ENCODE data around the gene COX10.
"Not testable (repeated sequence)": the region's sequence is repeated elsewhere in the genome, so short reads cannot be mapped to it uniquely, and the experiment has no call there.

COX10 gene

DNA sequence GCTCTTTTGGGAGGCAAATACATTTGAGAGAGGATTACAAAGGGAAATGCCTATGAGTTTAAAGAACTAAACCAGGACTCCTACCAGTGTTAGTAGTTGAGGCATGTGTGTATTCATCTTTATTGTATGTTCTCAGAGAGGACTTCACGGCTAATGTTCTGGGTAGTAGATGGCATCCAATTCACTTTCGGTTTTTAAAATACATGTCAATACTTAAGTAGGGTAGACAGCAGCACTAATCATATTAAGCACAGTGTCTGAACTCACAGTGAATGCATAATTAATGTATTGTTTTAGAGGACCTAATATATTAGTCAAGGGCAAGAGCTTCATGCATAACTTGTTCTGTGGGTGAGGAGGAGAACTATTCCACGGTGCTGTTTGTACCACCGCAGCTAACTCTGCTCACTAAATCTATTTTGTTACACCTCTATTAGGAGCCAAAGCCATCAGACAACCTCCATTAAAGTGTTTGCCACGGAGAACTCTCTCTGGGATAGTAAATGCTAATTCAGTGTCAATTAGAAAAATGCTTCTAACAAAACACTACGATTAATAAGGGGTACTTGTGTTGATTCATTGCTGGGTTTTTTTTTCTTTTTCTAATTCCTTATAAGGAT lies 56.3 kb downstream of the COX10 start:
- no peak for DNase-seq

DNA sequence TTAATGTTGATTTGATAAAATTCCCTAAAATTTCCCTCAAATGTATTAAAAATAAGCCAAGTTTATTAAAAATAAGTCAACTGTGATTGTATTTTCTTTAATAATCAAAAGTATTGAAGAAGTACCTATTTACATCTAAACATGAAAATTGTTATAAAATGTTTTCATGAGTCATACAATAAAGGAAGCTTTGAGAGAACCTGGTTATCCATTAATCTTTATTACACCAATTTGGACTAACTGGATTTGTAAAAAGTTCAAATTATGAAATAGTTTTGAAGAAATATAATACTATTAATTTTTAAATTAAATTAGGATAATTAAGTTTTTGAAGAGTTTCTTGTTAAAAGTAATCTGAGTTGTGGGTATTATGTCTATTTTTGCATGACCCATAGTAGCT lies 63.8 kb downstream of the COX10 start:
- no peak for DNase-seq

DNA sequence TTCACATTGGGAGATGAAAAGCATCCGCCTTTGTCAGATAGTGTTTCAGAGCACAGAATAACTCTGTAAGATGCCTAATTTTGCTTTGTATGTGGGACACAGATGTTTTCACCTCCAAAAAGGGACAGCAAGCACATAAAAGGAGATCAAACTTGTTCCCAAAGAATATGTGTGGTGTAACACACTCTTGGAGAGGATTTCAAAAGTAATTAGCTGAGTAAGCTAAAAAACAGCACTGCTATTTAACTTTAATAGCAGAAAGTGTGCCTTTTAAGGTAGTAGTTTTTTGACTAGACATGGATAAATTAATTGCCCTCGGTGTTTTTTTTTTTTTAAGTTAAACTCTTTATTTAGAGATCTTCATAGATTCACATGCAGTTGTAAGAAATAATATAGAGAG lies 65.2 kb downstream of the COX10 start:
- DNase-seq = no peak

DNA sequence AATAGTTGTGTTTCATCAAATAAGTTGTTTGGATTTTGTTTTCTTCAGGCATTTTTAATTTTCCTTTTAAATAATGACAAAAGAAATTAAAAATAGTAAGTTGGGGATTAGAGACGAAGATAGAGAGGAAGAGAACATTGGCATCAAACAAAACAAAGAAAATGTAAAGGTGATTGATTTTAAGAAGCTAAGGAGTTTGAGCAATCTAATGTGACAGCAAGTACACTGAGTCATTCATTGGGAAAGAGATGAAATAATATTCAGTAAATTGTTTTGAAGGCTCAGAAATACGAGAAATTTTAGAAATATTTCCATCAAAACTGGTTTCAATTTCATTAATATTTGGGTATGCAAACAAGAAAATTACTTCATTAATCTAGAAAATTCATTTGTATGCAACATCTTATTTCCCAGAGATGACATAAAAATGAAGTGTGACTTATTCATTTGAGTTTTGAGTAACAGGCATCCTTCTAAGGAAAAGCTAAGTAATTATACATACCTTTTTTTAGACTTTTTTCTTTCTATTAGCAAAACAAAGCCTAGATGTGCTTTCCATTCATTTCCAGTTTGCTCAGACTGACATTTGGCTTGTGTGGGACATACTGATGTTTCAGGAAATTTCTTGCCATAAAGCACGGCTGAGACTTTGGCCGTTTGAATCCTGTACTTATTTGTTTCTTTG lies 66.7 kb downstream of the COX10 start:
- no peak for DNase-seq

DNA sequence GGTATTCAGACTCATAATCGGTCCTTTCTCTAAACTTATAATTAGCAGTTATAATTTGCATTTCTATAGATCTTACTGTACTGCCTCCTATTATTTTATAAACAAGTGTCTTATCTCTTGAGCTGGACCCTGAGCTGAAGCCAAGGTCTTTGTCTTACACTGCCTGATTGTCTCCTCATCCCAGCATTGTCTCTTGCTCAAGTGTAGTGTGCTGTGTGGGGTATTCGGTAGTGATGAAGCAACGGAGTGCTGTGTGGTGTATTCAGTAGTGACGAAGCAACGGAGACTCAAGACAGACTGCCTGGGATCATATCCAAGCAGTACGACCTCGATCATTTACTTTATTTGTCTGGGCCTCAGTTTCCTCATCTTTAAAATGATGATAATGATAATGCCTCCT lies 69.3 kb downstream of the COX10 start:
- DNase-seq = no peak

DNA sequence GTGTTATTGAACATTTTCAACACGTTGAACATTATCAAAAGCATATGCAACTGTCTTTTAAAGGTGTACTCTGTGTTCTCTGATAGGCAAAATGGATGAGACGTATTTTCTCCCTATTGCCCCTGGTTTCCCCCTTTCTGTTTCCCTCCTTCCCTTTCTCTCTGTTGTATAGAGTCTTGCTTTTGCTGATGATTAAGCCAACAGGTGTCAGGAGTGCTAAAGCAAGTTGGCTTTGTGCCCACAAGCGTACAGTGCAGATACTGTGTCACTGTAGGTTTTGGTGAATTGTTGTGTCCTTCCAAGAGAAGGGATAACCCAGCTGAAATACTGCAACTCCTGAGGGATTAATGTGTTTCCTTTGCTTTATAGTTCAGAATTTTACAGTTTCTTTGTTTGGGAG lies 74.4 kb downstream of the COX10 start:
- DNase-seq = no peak

DNA sequence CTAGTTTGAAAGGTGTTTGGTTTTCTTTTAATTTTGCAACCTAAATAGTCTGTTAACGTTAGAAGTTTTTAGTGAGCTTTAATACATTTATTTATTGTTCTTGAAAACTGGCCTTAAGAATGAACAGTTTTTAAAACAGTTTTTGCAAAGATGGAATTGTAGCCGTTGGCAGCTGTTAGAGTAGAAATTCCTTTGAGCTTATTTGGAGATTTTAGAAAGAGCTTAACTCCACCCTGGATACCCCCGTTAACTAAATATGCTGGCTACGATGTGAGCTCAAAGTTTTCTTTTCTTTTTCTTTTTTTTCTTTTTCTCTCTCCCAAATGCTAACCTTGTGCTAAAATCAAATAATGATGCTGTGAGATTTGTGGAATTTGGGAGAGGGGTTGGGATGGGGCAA lies 75.2 kb downstream of the COX10 start:
- no peak for DNase-seq

DNA sequence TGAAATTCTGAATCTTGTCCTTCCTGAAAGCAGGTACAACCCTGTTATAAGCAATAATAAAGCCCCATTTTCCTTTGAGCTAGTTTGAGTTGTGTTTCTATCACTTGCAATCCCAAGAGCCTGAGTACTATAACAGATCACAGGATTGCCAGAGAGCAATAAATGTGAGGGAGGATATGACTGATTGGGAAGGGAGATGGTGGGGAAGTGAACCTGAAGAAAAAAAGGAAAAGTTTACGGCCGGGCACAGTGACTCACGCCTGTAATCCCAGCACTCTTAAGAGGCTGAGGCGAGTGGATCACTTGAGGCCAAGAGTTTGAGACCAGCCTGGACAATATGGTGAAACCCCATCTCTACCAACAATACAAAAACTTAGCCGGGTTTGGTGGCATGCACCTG lies 80.4 kb downstream of the COX10 start:
- no peak for DNase-seq

DNA sequence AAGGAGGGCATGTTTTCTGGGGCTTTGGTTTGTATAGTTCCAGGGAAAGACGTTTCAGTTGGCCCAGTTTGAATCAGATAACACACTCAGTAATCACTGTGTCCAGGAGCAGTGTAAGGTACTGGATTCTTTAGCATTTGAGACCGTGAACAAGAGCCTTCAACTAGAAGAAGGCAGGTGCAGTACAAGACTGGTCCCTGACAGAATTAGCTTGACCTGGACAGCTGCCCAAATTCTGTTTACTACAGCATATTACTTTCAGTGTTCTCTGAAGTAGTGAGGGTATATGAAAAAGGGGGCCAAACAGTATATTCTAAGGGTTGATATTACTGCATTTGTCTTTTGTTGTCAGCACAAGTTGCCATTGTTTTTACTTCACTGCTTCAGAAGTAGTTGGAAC lies 81.3 kb downstream of the COX10 start:
- DNase-seq = no peak

DNA sequence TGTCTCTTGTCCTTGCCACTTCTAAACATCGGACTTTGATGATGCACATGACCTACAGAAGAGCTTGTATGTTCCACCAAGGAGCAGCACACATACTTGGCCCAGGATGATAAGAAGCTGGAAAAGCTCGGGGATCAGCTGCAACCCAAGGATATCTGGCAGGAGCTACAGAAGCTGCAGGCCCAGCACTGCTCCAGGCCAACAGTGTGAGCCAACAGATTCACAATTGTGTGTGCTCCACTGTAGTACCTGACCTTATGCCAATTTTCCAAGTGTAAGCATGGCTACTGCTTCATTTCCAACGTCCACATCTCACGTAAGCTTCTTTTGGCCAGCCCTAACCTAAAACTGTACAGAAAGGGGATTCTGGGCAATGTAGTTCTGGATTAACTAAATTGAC lies 83.4 kb downstream of the COX10 start:
- DNase-seq = no peak

DNA sequence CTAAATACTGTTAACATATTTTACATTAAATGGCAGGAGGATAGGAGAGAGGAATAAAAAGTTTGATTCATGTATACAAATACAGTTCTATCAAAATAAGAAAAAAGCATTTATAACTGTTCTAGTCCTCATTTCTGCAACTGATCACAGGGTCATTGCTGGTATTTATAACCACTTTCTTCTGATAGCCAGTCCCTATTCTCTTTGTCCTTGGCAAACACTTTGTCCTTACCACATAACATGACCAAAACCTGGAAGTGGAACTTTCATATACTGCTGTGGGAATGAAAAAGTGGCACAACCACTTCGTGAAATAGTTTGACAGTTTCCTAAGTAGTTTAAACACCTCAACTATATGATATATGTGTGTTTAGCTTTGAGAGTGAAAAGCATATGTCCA lies 84.1 kb downstream of the COX10 start:
- no peak for DNase-seq

DNA sequence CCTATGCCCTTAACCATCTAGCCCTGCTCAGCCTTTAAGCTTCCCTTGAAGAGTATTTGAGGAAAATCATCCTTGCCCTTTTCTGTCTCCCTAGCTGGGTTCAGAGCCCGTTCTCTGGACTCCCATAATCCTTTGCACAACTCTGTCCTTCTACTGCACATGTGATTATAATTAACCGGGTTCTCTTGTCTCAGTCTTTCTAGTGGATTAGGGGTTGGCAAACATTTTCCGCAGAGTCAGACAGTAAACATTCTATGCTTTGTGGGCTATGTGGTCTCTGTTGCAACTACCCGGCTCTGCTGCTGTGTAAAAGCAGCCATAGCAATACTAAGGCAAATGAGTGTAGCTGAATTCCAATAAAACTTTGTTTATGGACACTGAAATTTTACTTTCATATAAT lies 87.4 kb downstream of the COX10 start:
- DNase-seq = no peak

DNA sequence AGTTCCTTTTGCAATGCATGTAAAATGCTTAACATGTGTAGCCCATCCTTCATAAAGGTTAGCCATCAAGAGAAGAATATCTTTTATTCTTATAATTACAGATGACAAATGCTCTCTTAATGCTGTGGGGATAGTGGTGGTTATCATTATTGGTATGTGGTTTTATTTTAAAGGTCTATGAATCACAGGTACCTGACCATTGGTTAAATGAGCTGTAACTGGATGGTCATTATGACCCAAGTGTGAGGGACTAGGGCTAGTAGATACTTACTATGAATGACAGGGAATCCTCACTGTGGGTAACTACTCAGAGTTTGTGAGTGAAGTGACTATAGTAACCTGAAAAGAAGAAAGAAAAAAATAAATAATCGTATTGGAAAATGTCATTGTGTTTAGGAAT lies 88.5 kb downstream of the COX10 start:
- DNase-seq = no peak

DNA sequence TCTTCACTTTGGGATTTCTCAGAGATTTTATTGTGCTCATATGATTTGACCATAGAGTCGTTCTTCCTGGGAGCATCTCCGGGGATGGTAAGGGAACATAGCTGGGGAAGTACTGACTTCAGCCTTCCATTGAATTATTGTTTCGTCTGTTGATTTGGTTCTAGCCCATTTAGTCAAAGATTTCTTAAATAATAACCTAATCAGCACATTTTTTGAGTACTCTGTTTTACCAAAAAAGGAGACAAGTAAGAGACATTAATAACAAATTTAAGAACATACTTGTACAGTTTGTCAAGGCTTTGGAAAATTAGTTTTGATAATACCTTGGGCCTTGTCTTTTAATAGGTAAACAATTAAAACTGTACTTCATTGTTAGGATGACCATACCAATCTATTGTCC lies 89.4 kb downstream of the COX10 start:
- DNase-seq = no peak

DNA sequence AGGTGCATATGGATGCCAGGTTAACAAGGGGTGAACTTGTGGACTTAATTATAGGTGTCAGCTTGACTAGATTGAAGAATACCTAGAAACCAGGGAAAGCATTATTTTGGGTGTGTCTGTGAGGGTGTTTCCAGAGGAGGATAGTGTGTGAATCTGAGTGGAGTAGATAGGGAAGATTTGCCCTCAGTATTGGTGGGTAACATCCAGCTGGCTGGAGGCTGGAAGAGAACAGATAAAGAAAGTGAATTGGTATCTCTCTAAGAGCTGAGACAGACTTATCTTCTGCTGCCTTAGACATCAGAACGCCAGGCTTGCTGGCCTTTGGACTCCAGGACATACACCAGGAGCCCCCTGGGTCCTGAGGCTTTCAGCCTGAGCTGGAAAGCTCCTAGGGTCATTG lies 92.1 kb downstream of the COX10 start:
- no peak for DNase-seq

DNA sequence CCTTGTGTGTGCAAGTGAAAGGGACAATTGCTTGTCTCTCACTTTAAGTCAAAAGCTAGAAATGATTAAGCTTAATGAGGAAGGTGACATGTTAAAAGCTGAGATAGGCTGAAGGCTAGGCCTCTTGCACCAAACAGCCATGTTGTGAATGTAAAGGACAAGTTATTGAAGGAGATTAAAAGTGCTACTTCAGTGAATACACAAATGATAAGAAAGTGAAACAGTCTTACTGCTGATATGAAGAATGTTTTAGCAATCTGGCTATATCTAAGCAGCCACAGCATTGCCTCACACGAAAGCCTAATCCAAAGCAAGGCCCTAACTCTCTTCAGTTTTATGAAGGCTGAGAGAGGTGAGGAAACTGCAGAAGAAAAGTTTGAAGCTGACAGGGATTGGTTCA lies 96.3 kb downstream of the COX10 start:
- no peak for DNase-seq

DNA sequence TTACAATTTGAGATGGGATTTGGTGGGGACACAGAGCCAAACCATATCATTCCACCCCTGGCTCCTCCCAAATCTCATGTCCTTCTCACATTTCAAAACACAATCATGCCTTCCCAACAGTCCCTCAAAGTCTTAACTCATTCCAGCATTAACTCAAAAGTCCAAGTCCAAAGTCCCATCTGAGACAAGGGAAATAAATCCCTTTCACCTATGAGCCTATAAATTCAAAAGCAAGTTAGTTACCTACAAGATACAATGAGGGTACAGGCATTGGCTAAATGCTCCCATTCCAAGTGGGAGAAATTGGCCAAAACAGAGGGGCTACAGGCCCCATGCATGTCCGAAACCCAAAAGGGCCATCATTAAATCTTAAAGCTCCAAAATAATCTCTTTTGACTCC lies 98.5 kb downstream of the COX10 start:
- not testable (repeated sequence) for DNase-seq

DNA sequence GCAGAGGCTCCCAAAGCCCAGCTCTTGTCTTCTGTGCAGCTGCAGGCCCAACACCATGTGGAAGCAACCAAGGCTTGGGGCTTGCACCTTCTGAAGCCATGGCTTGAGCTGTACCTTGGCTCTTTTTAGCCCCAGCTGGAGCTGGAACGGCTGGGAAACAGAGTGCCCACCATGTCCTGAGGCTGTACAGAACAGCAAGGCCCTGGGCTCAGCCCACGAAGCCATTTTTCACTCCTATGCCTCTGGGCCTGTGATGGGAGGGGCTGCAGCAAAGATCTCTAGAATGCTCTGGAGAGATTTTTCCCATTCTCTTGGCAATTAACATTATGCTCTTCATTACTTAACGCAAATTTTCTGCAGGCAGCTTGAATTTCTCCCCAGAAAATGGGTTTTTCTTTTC lies 99.3 kb downstream of the COX10 start:
- DNase-seq = no peak

DNA sequence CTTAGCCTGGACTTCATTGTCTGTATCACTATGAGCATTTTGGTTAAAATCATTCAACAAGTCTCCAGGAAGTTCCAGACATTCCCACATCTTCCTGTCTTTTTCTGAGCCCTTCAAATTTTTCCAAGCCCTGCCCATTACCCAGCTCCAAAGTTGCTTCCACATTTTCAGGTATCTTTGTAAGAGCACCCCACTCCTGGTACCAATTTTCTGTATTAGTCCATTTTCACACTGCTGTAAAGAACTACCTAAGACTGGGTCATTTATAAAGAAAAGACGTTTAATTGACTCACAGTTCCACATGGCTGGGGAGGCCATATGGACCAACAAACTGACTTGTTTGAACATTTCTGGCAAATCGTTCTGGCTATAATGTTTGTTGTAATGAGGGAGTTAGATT lies 100.0 kb downstream of the COX10 start:
- DNase-seq = no peak

DNA sequence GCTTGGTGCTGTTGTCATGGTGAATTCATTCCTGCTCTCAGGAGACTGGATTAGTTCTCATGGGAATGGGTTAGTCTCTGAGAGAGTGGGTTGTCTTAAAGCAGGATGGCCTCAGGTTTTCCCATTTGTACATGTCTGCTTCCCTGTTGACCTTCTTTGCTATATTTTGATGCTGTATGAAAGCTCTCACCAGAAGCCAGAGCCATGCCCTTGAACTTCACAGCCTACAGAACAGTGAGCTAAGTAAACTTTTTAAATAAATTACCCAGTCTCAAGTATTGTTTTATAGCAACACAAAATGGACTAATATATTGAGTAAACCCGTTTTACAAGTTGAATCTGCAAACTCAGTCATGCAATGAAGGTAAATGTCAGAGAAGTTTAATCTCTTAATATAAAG lies 100.6 kb downstream of the COX10 start:
- DNase-seq = no peak

DNA sequence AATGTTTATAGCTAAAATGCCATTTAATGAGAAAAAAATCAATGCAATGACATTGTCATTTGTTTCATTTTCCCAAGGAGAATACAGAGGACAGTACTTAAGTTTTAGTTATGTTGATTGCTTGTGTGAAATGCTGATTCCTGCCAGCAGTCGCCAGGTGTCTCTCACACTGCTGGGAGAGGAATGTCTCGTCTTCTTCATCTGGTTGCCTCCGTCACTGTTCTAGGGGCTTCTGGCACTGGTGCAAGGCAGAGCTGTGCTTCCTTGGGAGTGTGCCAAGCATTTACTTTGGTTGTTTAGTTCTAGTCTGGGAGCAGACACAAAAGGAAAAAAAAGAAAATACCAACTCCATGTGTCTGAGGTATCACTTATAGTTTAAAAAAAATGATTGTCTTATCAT lies 107.7 kb downstream of the COX10 start:
- DNase-seq = not testable (repeated sequence)

DNA sequence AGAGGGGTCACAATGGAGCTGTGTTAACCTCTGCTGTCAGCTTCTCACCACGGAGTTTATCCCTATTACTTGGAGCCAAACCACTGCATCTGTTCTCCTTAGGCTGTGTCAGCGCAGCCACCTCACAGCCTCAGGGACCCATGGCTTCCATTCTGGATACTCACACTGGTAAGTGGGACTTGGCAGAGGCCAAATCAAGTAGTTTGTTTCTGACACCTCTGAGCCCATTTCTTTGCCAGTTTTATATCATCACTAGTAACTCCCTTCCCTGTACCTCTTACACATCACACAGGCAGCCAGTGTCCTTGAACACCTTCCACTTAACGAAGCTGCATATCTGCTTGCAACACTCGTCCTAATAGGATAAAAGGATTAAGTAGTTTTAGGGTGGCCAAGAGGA lies 108.5 kb downstream of the COX10 start:
- not testable (repeated sequence) for DNase-seq

DNA sequence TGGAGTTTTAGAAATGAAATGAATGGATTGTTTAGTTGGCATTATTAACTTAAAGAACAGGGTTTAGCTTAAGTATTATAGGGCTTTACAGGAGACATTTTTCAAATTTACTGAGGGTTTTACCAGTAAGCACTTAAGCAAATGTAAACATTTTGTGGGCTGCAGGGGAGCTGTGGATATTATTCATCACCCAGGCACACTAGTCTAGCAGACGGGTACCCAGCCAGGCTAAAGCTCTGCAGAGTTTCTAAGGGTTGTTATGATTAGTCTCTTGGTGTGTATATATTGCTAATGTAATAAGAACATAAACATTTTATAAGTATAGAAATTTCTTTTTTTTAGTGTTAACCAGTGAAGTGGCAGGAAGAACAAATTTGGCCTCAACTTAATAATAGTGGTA lies 110.6 kb downstream of the COX10 start:
- not testable (repeated sequence) for DNase-seq

DNA sequence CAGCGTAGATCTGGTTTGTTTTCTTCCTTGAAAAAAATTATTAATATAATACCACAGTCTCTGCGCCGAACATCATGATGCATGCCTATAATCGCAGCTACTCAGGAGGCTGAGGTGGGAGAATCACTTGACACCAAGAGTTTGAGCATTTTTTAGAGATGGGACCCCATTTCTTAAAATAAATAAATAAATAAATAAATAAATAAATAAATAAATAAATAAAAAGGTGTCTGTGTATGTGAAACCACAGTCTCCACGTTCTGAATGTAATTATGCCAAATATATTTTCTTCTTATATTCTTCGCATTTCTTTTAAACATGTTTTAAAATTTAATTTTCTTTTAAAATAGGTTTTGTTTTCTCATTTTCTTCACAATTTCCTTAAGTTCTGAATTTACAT lies 112.8 kb downstream of the COX10 start:
- DNase-seq = not testable (repeated sequence)

DNA sequence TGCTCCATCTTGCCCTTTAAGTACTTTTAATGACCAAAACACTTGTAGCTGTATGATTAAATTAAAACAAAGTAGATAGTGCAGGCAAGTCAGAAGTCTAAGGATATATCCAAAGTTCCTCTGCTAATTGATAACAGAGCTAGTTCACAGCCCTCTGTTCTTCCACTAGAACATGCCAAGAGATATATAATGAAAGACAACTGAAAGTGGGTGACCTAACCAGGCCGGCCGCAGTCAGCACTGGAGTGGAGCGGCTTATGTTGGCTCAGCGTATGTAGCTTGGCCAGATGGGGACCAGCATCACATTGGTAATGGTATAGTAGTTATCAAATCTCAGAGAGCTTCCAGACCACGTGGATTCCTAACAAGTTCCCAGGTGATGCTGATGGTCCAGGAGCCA lies 115.2 kb downstream of the COX10 start:
- not testable (repeated sequence) for DNase-seq
